GM23338 (cell line): ENCODE results near the gene MCC. TPM values are rescaled to one million over a fixed set of nuclear protein-coding genes. Genes with fewer than 3 reads are reported as not detected.

Experiments used
- ATAC-seq: fragments of 200-7000 bp; cut with Tn5 transposase; 3 replicates; pipeline ENCODE4 v1.9.1; 2020
- DNase-seq: peaks from one replicate; pipeline ENCODE4 v3.0.0-alpha.2; 2015; ENCODE audit warnings: low spot score
- H2AFZ ChIP-seq: fragments of 200-600 bp; sonication (generic); 2 replicates; pipeline ENCODE4 v1.8.0; 2016; ENCODE audit warnings: antibody characterized with exemption, mild to moderate bottlenecking, moderate library complexity
- H3F3A ChIP-seq: fragments of 200-600 bp; sonication (generic); replicated peaks from 2 replicates; pipeline ENCODE4 v1.8.0; 2017; ENCODE audit warnings: antibody characterized with exemption, mixed run types, low read depth
- H3K27ac ChIP-seq: fragments of 200-600 bp; sonication (generic); 2 replicates; pipeline ENCODE4 v1.6.1; 2016; ENCODE audit warnings: low read depth
- H3K27me3 ChIP-seq: fragments of 200-600 bp; sonication (generic); 2 replicates; pipeline ENCODE4 v1.8.0; 2016; ENCODE audit warnings: mild to moderate bottlenecking, mixed run types, moderate library complexity; ENCODE audit not compliant: insufficient read depth
- H3K36me3 ChIP-seq: fragments of 200-600 bp; sonication (generic); 2 replicates; pipeline ENCODE4 v1.8.0; 2016; ENCODE audit warnings: mild to moderate bottlenecking; ENCODE audit not compliant: insufficient read depth
- H3K4me1 ChIP-seq: fragments of 200-600 bp; sonication (generic); 2 replicates; pipeline ENCODE4 v1.8.0; 2016; ENCODE audit warnings: mild to moderate bottlenecking, moderate library complexity; ENCODE audit not compliant: insufficient read depth
- H3K4me2 ChIP-seq: fragments of 200-600 bp; sonication (generic); 2 replicates; pipeline ENCODE4 v1.7.1; 2017; ENCODE audit warnings: mixed run types
- H3K4me3 ChIP-seq: fragments of 200-600 bp; sonication (generic); 2 replicates; pipeline ENCODE4 v1.6.1; 2016; ENCODE audit warnings: mixed run types
- H3K79me2 ChIP-seq: fragments of 200-600 bp; sonication (generic); replicated peaks from 2 replicates; pipeline ENCODE4 v1.8.0; 2017; ENCODE audit warnings: mild to moderate bottlenecking; ENCODE audit not compliant: insufficient read depth
- H3K9me2 ChIP-seq: fragments of 200-600 bp; sonication (generic); 2 replicates; pipeline ENCODE4 v1.8.0; 2017; ENCODE audit not compliant: insufficient read depth
- H4K20me1 ChIP-seq: fragments of 200-600 bp; sonication (generic); replicated peaks from 2 replicates; pipeline ENCODE4 v1.8.0; 2017; ENCODE audit warnings: mild to moderate bottlenecking; ENCODE audit not compliant: insufficient read depth
- H3K27ac Mint-ChIP-seq: 2 replicates; pipeline ENCODE4 v1.8.0; 2020; ENCODE audit warnings: inconsistent platforms, mild to moderate bottlenecking, moderate library complexity, mixed read lengths
- H3K27me3 Mint-ChIP-seq: 3 replicates; pipeline ENCODE4 v1.8.0; 2022; ENCODE audit warnings: low read depth, mild to moderate bottlenecking, moderate library complexity, mixed read lengths, inconsistent platforms; ENCODE audit not compliant: insufficient read depth, poor library complexity
- H3K36me3 Mint-ChIP-seq: 3 replicates; pipeline ENCODE4 v1.8.0; 2021; ENCODE audit warnings: low read depth, mild to moderate bottlenecking, inconsistent platforms, moderate library complexity, mixed read lengths
- H3K4me1 Mint-ChIP-seq: 3 replicates; pipeline ENCODE4 v1.8.0; 2020; ENCODE audit warnings: mild to moderate bottlenecking, inconsistent platforms, mixed read lengths
- H3K4me3 Mint-ChIP-seq: 3 replicates; pipeline ENCODE4 v1.8.0; 2021; ENCODE audit warnings: moderate library complexity, mild to moderate bottlenecking, inconsistent platforms, mixed read lengths
- H3K9me3 Mint-ChIP-seq: 3 replicates; pipeline ENCODE4 v1.8.0; 2020; ENCODE audit warnings: moderate library complexity, mild to moderate bottlenecking, inconsistent platforms, mixed read lengths
- CREB1 ChIP-seq: fragments of 250-450 bp; sonication (Bioruptor Pico); IDR thresholded peaks from 2 replicates; pipeline ENCODE4 v1.5.0; 2020; ENCODE audit warnings: low read depth, mild to moderate bottlenecking, moderate library complexity
- EZH2 ChIP-seq: fragments of 200-600 bp; sonication (generic); IDR thresholded peaks from one replicate; pipeline ENCODE4 v1.8.0; 2017; ENCODE audit warnings: antibody characterized with exemption, mild to moderate bottlenecking, low read depth; ENCODE audit not compliant: unreplicated experiment
- EZH2phosphoT487 ChIP-seq: fragments of 200-600 bp; sonication (generic); IDR thresholded peaks from one replicate; pipeline ENCODE4 v1.8.1; 2018; ENCODE audit warnings: antibody characterized with exemption; ENCODE audit not compliant: unreplicated experiment
- JUNB ChIP-seq: IDR thresholded peaks from one replicate; pipeline ENCODE4 v1.6.1; 2016; ENCODE audit warnings: antibody characterized with exemption; ENCODE audit not compliant: unreplicated experiment
- NANOG ChIP-seq: IDR thresholded peaks from 2 replicates; pipeline ENCODE4 v1.6.1; 2016; ENCODE audit warnings: antibody characterized with exemption, borderline replicate concordance
- POLR2AphosphoS5 ChIP-seq: IDR thresholded peaks from 2 replicates; pipeline ENCODE4 v1.6.1; 2016; ENCODE audit warnings: antibody characterized with exemption, low read depth
- STAT1 ChIP-seq: IDR thresholded peaks from one replicate; pipeline ENCODE4 v1.6.1; 2016; ENCODE audit warnings: antibody characterized with exemption; ENCODE audit not compliant: unreplicated experiment
- ZNF114 ChIP-seq: fragments of 250-450 bp; sonication (Bioruptor Pico); IDR thresholded peaks from 2 replicates; pipeline ENCODE4 v1.5.0; 2020; ENCODE audit warnings: mild to moderate bottlenecking, moderate library complexity
- ZNF331 ChIP-seq: fragments of 250-450 bp; sonication (Bioruptor Pico); IDR thresholded peaks from 2 replicates; pipeline ENCODE4 v1.5.0; 2020; ENCODE audit warnings: low read depth, mild to moderate bottlenecking, moderate library complexity
- polyA plus RNA-seq: library from polyadenylated mRNA; unstranded; fragments of >200 nt; fragmentation: Nextera tagmentation; extraction: Ambion mirVana; gene quantifications from 2 replicates; pipeline ENCODE4 v1.2.1, GENCODE V29; 2016
- total RNA-seq: library from RNA; depleted of rRNA; stranded (reverse); fragments of >200 nt; shearing (Covaris generic); gene quantifications from 2 replicates; pipeline ENCODE4 v1.2.3, GENCODE V29; 2014
- TF ChIP-seq, protein P1 (sequence below), 2 experiments: fragments of 200-600 bp in 1 of 2; sonication (generic) in 1 of 2; conservative IDR thresholded peaks; 2 replicates each; pipeline versions ENCODE4 v1.5.1 to v1.6.1; 2016 to 2017; ENCODE audit warnings: antibody characterized with exemption in 2 of 2, low read depth in 2 of 2, mild to moderate bottlenecking in 2 of 2, moderate library complexity in 1 of 2
- TF ChIP-seq, protein P2 (sequence below): IDR thresholded peaks from 2 replicates; pipeline ENCODE4 v1.6.1; 2016; ENCODE audit warnings: antibody characterized with exemption
- TF ChIP-seq, protein P3 (sequence below): IDR thresholded peaks from one replicate; pipeline ENCODE4 v1.6.1; 2018; ENCODE audit warnings: antibody characterized with exemption; ENCODE audit not compliant: unreplicated experiment
- TF ChIP-seq, protein P4 (sequence below): fragments of 250-450 bp; sonication (Bioruptor Pico); IDR thresholded peaks from 2 replicates; pipeline ENCODE4 v1.5.0; 2020; ENCODE audit warnings: mild to moderate bottlenecking, moderate library complexity

The MCC gene
- total and polyA plus RNA-seq, 2 experiments from 2014 or later = 3.8 to 10.1 TPM

DNA sequence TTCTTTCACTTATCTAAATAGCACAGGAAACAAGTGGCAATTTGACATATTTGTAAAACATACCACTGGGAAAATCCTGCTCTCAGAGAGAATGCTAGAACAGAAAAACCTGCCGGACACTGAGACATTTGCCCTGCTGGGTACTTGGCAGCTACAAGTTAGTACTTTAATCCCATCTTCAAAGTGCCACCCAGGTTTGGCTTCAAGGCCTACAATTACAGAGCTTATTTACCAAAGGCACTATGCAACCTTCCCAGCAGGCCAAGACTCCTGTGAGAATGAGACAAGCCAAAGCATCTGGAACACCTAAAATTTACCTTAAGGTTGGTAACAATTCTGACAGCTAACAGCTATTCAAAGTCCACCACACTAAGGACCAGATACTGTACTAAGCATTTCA lies 131.8 kb downstream of the MCC start:
- Histone ChIP-seq H3K4me1 (no peaks in the 10 kb centered on the region), H3K36me3 (no peaks in the 10 kb centered on the region), H3K9me2 (0 out of 2 replicates have a peak, but pooled peaks cover 3% of the 10 kb centered on the region), H4K20me1 (no peaks in the 10 kb centered on the region), H3K79me2 (no peaks in the 10 kb centered on the region), H3K27me3 (no peaks in the 10 kb centered on the region), H3K4me2 (no peak overlapping the region), H3K27ac (no peak overlapping the region), H2AFZ (no peak overlapping the region), H3K4me3 (no peak overlapping the region), H3F3A (no peaks in the 10 kb centered on the region)
- no peaks in the 10 kb centered on the region for H3K9me3 Mint-ChIP-seq
- ATAC-seq (no peak), DNase-seq (no peak)
- TF ChIP-seq EZH2 (no peak), CREB1 (CRISPR knock-in tag) (no peak), JUNB (no peak), EZH2phosphoT487 (no peak), STAT1 (no peak), POLR2AphosphoS5 (no peak), NANOG (no peak), ZNF114 (CRISPR knock-in tag) (no peak), ZNF331 (CRISPR knock-in tag) (no peak)
- TF ChIP-seq, protein P1, sequence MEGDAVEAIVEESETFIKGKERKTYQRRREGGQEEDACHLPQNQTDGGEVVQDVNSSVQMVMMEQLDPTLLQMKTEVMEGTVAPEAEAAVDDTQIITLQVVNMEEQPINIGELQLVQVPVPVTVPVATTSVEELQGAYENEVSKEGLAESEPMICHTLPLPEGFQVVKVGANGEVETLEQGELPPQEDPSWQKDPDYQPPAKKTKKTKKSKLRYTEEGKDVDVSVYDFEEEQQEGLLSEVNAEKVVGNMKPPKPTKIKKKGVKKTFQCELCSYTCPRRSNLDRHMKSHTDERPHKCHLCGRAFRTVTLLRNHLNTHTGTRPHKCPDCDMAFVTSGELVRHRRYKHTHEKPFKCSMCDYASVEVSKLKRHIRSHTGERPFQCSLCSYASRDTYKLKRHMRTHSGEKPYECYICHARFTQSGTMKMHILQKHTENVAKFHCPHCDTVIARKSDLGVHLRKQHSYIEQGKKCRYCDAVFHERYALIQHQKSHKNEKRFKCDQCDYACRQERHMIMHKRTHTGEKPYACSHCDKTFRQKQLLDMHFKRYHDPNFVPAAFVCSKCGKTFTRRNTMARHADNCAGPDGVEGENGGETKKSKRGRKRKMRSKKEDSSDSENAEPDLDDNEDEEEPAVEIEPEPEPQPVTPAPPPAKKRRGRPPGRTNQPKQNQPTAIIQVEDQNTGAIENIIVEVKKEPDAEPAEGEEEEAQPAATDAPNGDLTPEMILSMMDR (conservative IDR thresholded peaks at IDR 0.05; ENCODE audit: low read depth in 2 of 2) = no peak
- TF ChIP-seq, protein P2, sequence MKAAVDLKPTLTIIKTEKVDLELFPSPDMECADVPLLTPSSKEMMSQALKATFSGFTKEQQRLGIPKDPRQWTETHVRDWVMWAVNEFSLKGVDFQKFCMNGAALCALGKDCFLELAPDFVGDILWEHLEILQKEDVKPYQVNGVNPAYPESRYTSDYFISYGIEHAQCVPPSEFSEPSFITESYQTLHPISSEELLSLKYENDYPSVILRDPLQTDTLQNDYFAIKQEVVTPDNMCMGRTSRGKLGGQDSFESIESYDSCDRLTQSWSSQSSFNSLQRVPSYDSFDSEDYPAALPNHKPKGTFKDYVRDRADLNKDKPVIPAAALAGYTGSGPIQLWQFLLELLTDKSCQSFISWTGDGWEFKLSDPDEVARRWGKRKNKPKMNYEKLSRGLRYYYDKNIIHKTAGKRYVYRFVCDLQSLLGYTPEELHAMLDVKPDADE = no peak
- TF ChIP-seq, protein P3, sequence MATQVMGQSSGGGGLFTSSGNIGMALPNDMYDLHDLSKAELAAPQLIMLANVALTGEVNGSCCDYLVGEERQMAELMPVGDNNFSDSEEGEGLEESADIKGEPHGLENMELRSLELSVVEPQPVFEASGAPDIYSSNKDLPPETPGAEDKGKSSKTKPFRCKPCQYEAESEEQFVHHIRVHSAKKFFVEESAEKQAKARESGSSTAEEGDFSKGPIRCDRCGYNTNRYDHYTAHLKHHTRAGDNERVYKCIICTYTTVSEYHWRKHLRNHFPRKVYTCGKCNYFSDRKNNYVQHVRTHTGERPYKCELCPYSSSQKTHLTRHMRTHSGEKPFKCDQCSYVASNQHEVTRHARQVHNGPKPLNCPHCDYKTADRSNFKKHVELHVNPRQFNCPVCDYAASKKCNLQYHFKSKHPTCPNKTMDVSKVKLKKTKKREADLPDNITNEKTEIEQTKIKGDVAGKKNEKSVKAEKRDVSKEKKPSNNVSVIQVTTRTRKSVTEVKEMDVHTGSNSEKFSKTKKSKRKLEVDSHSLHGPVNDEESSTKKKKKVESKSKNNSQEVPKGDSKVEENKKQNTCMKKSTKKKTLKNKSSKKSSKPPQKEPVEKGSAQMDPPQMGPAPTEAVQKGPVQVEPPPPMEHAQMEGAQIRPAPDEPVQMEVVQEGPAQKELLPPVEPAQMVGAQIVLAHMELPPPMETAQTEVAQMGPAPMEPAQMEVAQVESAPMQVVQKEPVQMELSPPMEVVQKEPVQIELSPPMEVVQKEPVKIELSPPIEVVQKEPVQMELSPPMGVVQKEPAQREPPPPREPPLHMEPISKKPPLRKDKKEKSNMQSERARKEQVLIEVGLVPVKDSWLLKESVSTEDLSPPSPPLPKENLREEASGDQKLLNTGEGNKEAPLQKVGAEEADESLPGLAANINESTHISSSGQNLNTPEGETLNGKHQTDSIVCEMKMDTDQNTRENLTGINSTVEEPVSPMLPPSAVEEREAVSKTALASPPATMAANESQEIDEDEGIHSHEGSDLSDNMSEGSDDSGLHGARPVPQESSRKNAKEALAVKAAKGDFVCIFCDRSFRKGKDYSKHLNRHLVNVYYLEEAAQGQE = no peak
- TF ChIP-seq, protein P4, sequence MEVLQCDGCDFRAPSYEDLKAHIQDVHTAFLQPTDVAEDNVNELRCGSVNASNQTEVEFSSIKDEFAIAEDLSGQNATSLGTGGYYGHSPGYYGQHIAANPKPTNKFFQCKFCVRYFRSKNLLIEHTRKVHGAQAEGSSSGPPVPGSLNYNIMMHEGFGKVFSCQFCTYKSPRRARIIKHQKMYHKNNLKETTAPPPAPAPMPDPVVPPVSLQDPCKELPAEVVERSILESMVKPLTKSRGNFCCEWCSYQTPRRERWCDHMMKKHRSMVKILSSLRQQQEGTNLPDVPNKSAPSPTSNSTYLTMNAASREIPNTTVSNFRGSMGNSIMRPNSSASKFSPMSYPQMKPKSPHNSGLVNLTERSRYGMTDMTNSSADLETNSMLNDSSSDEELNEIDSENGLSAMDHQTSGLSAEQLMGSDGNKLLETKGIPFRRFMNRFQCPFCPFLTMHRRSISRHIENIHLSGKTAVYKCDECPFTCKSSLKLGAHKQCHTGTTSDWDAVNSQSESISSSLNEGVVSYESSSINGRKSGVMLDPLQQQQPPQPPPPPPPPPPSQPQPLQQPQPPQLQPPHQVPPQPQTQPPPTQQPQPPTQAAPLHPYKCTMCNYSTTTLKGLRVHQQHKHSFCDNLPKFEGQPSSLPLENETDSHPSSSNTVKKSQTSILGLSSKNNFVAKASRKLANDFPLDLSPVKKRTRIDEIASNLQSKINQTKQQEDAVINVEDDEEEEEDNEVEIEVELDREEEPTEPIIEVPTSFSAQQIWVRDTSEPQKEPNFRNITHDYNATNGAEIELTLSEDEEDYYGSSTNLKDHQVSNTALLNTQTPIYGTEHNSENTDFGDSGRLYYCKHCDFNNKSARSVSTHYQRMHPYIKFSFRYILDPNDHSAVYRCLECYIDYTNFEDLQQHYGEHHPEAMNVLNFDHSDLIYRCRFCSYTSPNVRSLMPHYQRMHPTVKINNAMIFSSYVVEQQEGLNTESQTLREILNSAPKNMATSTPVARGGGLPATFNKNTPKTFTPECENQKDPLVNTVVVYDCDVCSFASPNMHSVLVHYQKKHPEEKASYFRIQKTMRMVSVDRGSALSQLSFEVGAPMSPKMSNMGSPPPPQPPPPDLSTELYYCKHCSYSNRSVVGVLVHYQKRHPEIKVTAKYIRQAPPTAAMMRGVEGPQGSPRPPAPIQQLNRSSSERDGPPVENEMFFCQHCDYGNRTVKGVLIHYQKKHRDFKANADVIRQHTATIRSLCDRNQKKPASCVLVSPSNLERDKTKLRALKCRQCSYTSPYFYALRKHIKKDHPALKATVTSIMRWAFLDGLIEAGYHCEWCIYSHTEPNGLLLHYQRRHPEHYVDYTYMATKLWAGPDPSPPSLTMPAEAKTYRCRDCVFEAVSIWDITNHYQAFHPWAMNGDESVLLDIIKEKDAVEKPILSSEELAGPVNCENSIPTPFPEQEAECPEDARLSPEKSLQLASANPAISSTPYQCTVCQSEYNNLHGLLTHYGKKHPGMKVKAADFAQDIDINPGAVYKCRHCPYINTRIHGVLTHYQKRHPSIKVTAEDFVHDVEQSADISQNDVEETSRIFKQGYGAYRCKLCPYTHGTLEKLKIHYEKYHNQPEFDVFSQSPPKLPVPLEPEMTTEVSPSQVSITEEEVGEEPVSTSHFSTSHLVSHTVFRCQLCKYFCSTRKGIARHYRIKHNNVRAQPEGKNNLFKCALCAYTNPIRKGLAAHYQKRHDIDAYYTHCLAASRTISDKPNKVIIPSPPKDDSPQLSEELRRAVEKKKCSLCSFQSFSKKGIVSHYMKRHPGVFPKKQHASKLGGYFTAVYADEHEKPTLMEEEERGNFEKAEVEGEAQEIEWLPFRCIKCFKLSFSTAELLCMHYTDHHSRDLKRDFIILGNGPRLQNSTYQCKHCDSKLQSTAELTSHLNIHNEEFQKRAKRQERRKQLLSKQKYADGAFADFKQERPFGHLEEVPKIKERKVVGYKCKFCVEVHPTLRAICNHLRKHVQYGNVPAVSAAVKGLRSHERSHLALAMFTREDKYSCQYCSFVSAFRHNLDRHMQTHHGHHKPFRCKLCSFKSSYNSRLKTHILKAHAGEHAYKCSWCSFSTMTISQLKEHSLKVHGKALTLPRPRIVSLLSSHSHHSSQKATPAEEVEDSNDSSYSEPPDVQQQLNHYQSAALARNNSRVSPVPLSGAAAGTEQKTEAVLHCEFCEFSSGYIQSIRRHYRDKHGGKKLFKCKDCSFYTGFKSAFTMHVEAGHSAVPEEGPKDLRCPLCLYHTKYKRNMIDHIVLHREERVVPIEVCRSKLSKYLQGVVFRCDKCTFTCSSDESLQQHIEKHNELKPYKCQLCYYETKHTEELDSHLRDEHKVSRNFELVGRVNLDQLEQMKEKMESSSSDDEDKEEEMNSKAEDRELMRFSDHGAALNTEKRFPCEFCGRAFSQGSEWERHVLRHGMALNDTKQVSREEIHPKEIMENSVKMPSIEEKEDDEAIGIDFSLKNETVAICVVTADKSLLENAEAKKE = no peak
- no peak overlapping the region for H3K27ac Mint-ChIP-seq
- H3K36me3 Mint-ChIP-seq = no peaks in the 10 kb centered on the region
- H3K27me3 Mint-ChIP-seq = no peaks in the 10 kb centered on the region
- no peak overlapping the region for H3K4me3 Mint-ChIP-seq
- H3K4me1 Mint-ChIP-seq = no peaks in the 10 kb centered on the region
